ENCODE data around the gene P2RY11. TPM values are rescaled to one million over a fixed set of nuclear protein-coding genes. Genes with fewer than 3 reads are reported as not detected.

The P2RY11 gene
- polyA plus RNA-seq, 1 donor = 14.4 TPM

- H3K36me3 ChIP-seq (ENCODE audit: control insufficient read depth, insufficient read depth, low read length) = peaks cover 37% of the 10 kb centered on the region
Observed at GRCh38 chr19:10093295-10094186, 18.0 kb upstream of the P2RY11 start.

DNA sequence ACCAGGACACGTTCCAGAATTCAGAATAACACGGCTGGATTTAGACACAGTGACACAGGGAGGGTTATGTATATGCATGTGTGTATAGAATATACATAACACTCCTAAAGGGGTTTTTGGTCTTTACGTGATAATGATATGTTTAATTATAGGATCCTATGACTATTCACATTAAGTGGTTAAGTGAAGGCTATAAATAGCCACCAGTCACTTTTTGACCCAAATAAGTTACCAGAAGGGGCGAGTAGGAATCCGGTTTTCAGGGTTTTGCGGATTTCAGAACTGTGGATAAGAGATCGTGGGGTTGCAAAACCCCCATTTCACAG is 15.9 kb upstream of the P2RY11 start:
- H3K4me1 ChIP-seq (ENCODE audit: control insufficient read depth, insufficient read depth, low read length) = peaks cover 4% of the 10 kb centered on the region
- H3K27ac ChIP-seq (ENCODE audit: low read length) = peak overlapping the region; percentile 54
- peaks cover 21% of the 10 kb centered on the region for H3K36me3 ChIP-seq (ENCODE audit: control insufficient read depth, insufficient read depth, low read length)
- no peak overlapping the region for H3K4me3 ChIP-seq (ENCODE audit: low read length)
- no peak for DNase-seq
- H3K27me3 ChIP-seq (ENCODE audit: control insufficient read depth, insufficient read depth, low read length) = no peaks in the 10 kb centered on the region
- H3K9me3 ChIP-seq (ENCODE audit: control insufficient read depth, low read depth, low read length) = peaks cover 4% of the 10 kb centered on the region
- no CpG with 5 or more reads among the region's 7 CpGs for whole genome bisulfite sequencing (ENCODE audit: insufficient coverage, low lambda C conversion rate)

More at GRCh38 chr19:10093295-10094186, 18.0 kb upstream of the P2RY11 start:
- H3K27ac ChIP-seq (ENCODE audit: low read length) = no peak overlapping the region
- WGBS (ENCODE audit: insufficient coverage, low lambda C conversion rate) = no CpG with 5 or more reads among the region's 22 CpGs
- no peak overlapping the region for H3K4me3 ChIP-seq (ENCODE audit: low read length)
- H3K4me1 ChIP-seq (ENCODE audit: control insufficient read depth, insufficient read depth, low read length) = peaks cover 4% of the 10 kb centered on the region
- no peak for DNase-seq
- H3K27me3 ChIP-seq (ENCODE audit: control insufficient read depth, insufficient read depth, low read length) = no peaks in the 10 kb centered on the region
- H3K9me3 ChIP-seq (ENCODE audit: control insufficient read depth, low read depth, low read length) = peaks cover 12% of the 10 kb centered on the region

DNA sequence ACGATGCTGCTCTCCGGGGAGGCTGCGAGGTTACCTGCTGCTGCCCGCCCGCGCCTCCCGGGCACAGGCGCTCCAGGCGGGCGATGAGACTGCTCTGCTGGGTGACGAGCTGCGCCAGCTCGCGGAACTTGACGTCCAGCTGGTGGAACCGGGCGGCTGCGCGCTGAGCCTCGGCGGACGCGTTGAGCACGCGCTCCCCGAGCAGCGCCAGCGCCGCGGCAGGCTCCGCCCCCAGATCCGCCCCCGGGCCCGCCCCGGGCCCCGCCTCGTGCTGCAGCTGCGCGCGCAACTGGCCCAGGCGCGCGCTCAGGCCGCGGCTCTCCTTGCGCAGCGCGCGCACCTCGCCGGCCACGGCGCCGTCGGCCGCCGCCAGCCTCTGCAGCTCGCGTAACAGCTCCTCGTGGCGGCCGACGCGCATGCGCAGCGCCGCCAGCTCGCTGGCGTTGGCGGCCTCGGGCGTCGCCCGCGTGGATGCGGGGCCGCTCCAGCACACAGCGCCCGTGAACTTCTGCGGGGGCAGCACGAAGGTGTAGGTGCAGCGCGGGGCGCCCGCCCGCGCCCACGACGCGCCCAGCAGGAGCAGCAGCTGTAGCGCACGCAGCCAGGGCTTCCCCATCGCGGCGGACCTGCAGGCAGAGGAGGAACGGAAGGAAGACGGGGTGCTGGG is 15.4 kb upstream of the P2RY11 start:
- H3K4me1 ChIP-seq (ENCODE audit: control insufficient read depth, insufficient read depth, low read length) = peaks cover 4% of the 10 kb centered on the region
- peak overlapping the region; percentile 40 for H3K4me3 ChIP-seq (ENCODE audit: low read length)
- peaks cover 16% of the 10 kb centered on the region for H3K36me3 ChIP-seq (ENCODE audit: control insufficient read depth, insufficient read depth, low read length)
- no CpG with 5 or more reads among the region's 97 CpGs for WGBS (ENCODE audit: insufficient coverage, low lambda C conversion rate)
- DNase-seq = peak; percentile 95
- no peaks in the 10 kb centered on the region for H3K27me3 ChIP-seq (ENCODE audit: control insufficient read depth, insufficient read depth, low read length)
- H3K27ac ChIP-seq (ENCODE audit: low read length) = peak overlapping the region; percentile 54
- H3K9me3 ChIP-seq (ENCODE audit: control insufficient read depth, low read depth, low read length) = peaks cover 4% of the 10 kb centered on the region

DNA sequence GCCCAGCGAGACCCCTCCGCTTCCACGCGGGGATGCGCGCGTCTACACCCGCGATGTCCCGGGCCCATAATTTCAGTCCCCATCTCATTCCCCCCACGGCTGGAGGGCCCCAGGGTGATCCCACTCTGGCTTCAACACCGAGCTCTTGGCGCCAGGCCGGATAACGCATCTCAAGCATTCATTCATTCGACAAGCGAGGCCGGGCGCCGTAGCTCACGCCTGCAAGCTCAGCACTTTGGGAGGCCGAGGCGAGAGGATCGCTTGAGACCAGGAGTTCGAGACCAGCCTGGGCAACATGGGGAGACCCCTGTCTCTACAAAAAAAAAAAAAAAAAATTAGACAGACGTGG is 14.9 kb upstream of the P2RY11 start:
- Histone ChIP-seq H3K27me3 (ENCODE audit: control insufficient read depth, insufficient read depth, low read length) (no peaks in the 10 kb centered on the region), H3K27ac (ENCODE audit: low read length) (no peak overlapping the region), H3K9me3 (ENCODE audit: control insufficient read depth, low read depth, low read length) (peaks cover 4% of the 10 kb centered on the region), H3K4me1 (ENCODE audit: control insufficient read depth, insufficient read depth, low read length) (peaks cover 4% of the 10 kb centered on the region), H3K36me3 (ENCODE audit: control insufficient read depth, insufficient read depth, low read length) (peaks cover 11% of the 10 kb centered on the region), H3K4me3 (ENCODE audit: low read length) (peak overlapping the region; percentile 40)
- DNase-seq = no peak
- no CpG with 5 or more reads among the region's 26 CpGs for WGBS (ENCODE audit: insufficient coverage, low lambda C conversion rate)

GRCh38 chr19:10100163-10100785 is 11.2 kb upstream of the P2RY11 start:
- no peak overlapping the region for H3K4me3 ChIP-seq (ENCODE audit: low read length)
- H3K4me1 ChIP-seq (ENCODE audit: control insufficient read depth, insufficient read depth, low read length) = peaks cover 4% of the 10 kb centered on the region
- H3K36me3 ChIP-seq (ENCODE audit: control insufficient read depth, insufficient read depth, low read length) = no peaks in the 10 kb centered on the region
- WGBS (ENCODE audit: insufficient coverage, low lambda C conversion rate) = no CpG with 5 or more reads among the region's 5 CpGs
- H3K9me3 ChIP-seq (ENCODE audit: control insufficient read depth, low read depth, low read length) = peaks cover 4% of the 10 kb centered on the region
- H3K27ac ChIP-seq (ENCODE audit: low read length) = no peak overlapping the region
- H3K27me3 ChIP-seq (ENCODE audit: control insufficient read depth, insufficient read depth, low read length) = no peaks in the 10 kb centered on the region
- no peak for DNase-seq

DNA sequence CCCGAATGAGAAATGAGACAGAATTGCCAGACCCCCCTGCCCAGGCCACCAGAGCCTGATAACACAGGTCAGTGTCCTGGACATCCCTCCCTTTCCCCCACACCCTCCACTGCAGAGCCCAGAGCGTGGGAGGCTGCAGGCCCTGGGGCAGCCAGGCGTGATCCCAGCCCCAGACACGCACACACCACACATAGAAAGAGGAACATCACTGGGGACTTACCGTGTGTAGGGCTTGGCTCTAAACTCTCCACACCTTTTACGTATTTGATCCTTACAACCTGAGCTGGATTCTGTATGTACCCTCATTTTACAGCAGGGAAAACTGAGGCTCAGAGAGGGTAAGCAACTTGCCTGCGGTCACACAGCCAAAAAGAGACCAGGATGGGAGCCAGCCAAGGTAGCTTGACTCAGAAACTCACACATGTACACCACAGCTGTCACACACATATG is 8.7 kb upstream of the P2RY11 start:
- H3K36me3 ChIP-seq (ENCODE audit: control insufficient read depth, insufficient read depth, low read length) = peaks cover 6% of the 10 kb centered on the region
- no peak overlapping the region for H3K4me3 ChIP-seq (ENCODE audit: low read length)
- WGBS (ENCODE audit: insufficient coverage, low lambda C conversion rate) = no CpG with 5 or more reads among the region's 7 CpGs
- H3K9me3 ChIP-seq (ENCODE audit: control insufficient read depth, low read depth, low read length) = no peaks in the 10 kb centered on the region
- DNase-seq = no peak
- H3K27me3 ChIP-seq (ENCODE audit: control insufficient read depth, insufficient read depth, low read length) = no peaks in the 10 kb centered on the region
- H3K4me1 ChIP-seq (ENCODE audit: control insufficient read depth, insufficient read depth, low read length) = peaks cover 12% of the 10 kb centered on the region
- H3K27ac ChIP-seq (ENCODE audit: low read length) = peak overlapping the region; percentile 46

DNA sequence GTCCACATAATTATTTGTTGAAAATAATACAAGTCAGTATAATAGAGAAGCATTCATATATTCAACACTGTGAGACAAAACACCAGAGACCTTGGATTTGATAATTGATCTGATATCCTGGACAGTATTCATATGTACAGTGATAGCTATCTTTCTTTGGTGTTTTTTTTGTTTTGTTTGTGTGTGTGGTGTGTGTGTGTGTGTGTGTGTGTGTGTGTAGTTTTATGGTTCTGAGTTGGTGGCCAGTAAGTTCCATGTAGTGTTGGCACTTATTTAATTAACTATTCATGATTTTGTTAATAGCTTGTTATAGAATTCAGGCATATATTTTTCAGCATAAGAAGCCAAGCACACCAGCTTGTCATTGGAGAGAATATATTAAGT is 7.4 kb upstream of the P2RY11 start:
- Histone ChIP-seq H3K27me3 (ENCODE audit: control insufficient read depth, insufficient read depth, low read length) (no peaks in the 10 kb centered on the region), H3K36me3 (ENCODE audit: control insufficient read depth, insufficient read depth, low read length) (peaks cover 17% of the 10 kb centered on the region), H3K27ac (ENCODE audit: low read length) (no peak overlapping the region), H3K9me3 (ENCODE audit: control insufficient read depth, low read depth, low read length) (no peaks in the 10 kb centered on the region), H3K4me1 (ENCODE audit: control insufficient read depth, insufficient read depth, low read length) (peaks cover 12% of the 10 kb centered on the region), H3K4me3 (ENCODE audit: low read length) (no peak overlapping the region)
- no peak for DNase-seq

GRCh38 chr19:10104665-10105508 is 6.6 kb upstream of the P2RY11 start:
- peak overlapping the region; percentile 16 for H3K4me3 ChIP-seq (ENCODE audit: low read length)
- no peaks in the 10 kb centered on the region for H3K27me3 ChIP-seq (ENCODE audit: control insufficient read depth, insufficient read depth, low read length)
- peak in 1 of 2 donors; percentile 45 for DNase-seq
- 100% methylated on average over 1 of the region's 15 CpGs for WGBS (ENCODE audit: insufficient coverage, low lambda C conversion rate)
- peaks cover 12% of the 10 kb centered on the region for H3K4me1 ChIP-seq (ENCODE audit: control insufficient read depth, insufficient read depth, low read length)
- H3K27ac ChIP-seq (ENCODE audit: low read length) = peak overlapping the region; percentile 79
- H3K36me3 ChIP-seq (ENCODE audit: control insufficient read depth, insufficient read depth, low read length) = peaks cover 25% of the 10 kb centered on the region
- no peaks in the 10 kb centered on the region for H3K9me3 ChIP-seq (ENCODE audit: control insufficient read depth, low read depth, low read length)

DNA sequence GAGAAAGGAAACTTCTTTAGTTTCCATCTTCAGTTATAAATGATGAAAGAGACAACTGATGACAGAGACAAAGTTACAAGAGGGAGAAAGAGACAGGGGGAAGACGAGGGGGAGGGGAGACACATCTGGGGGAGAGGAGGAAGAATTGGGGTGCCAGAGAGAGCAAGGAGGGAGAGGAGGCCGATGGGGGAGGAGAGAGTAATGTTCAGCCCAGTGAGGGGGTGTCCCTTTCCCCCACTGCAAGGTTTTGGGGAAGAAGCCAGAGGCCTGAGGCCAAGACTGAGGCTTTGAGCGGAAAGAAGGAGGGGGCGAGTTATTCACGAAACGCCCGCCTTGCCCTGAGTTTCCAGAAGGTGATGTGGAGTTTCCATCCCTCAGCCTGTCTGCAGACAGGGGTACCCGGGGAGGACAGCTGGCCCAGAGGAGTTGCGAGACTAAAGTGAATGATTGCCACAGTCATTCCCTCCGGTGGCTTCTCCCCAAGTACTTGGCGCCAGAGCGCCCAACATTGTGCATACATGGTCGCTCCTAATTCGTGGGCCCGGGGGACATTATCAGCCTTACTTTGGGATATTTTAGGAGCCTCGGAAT is 5.9 kb upstream of the P2RY11 start:
- Histone ChIP-seq H3K36me3 (ENCODE audit: control insufficient read depth, insufficient read depth, low read length) (peaks cover 32% of the 10 kb centered on the region), H3K27ac (ENCODE audit: low read length) (peak overlapping the region; percentile 79), H3K4me3 (ENCODE audit: low read length) (peak overlapping the region; percentile 5), H3K27me3 (ENCODE audit: control insufficient read depth, insufficient read depth, low read length) (no peaks in the 10 kb centered on the region), H3K9me3 (ENCODE audit: control insufficient read depth, low read depth, low read length) (no peaks in the 10 kb centered on the region), H3K4me1 (ENCODE audit: control insufficient read depth, insufficient read depth, low read length) (peaks cover 12% of the 10 kb centered on the region)
- no CpG with 5 or more reads among the region's 16 CpGs for WGBS (ENCODE audit: insufficient coverage, low lambda C conversion rate)
- DNase-seq = no peak
